Measurements from ENCODE around the gene OVCA2. TPM values are rescaled to one million over a fixed set of nuclear protein-coding genes. Genes with fewer than 3 reads are reported as not detected.

Gene OVCA2
- total RNA-seq, 3 donors from 2014 or later = 25.3 to 35.5 (median 33.0) TPM

DNA sequence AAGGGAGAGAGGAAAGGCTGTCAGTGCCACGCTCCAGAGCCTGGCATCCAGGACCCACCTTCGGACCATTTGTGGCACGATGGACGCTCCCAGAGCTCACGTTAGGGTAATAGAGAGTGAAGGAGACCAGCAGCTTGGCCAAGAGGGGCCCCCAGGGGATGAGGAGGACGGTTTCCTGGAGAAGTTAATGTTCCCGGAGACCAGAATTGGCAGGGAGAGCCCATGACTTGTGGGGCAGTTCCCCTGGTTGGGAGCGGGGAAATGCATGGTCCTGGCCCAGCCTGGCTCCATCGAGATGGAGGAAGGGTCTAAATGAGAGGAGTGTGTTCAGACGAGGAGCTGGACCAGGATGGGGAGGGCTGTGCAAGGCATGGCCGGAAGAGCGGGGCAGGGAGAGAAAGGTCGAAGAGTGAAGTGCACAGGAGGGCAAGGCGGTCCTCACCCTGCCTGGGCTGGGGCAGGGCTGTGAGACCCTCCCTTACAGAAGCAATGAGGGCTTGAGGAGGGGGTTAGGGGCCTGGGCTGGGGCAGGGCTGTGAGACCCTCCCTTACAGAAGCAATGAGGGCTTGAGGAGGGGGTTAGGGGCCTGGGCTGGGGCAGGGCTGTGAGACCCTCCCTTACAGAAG is 10.2 kb downstream of the OVCA2 start:
- DNase-seq (no peak), ATAC-seq (no peak)
- no peak overlapping the region for H3K4me3 ChIP-seq
- intact Hi-C loops (cut with DNase I, micrococcal nuclease) = loop anchor here in 1 of 2 donors (10.0 kb wide), 1 partner anchor 233 kb away; no protein-coding TSS in a partner anchor
- TF ChIP-seq, protein P1, sequence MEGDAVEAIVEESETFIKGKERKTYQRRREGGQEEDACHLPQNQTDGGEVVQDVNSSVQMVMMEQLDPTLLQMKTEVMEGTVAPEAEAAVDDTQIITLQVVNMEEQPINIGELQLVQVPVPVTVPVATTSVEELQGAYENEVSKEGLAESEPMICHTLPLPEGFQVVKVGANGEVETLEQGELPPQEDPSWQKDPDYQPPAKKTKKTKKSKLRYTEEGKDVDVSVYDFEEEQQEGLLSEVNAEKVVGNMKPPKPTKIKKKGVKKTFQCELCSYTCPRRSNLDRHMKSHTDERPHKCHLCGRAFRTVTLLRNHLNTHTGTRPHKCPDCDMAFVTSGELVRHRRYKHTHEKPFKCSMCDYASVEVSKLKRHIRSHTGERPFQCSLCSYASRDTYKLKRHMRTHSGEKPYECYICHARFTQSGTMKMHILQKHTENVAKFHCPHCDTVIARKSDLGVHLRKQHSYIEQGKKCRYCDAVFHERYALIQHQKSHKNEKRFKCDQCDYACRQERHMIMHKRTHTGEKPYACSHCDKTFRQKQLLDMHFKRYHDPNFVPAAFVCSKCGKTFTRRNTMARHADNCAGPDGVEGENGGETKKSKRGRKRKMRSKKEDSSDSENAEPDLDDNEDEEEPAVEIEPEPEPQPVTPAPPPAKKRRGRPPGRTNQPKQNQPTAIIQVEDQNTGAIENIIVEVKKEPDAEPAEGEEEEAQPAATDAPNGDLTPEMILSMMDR (IDR thresholded peaks at IDR 0.05) = no peak
- no peaks in the 10 kb centered on the region for H3K36me3 ChIP-seq (ENCODE audit: low read depth)
- no peaks in the 10 kb centered on the region for H3K9me3 ChIP-seq
- peaks cover 39% of the 10 kb centered on the region for H3K4me1 ChIP-seq (ENCODE audit: low read depth)

DNA sequence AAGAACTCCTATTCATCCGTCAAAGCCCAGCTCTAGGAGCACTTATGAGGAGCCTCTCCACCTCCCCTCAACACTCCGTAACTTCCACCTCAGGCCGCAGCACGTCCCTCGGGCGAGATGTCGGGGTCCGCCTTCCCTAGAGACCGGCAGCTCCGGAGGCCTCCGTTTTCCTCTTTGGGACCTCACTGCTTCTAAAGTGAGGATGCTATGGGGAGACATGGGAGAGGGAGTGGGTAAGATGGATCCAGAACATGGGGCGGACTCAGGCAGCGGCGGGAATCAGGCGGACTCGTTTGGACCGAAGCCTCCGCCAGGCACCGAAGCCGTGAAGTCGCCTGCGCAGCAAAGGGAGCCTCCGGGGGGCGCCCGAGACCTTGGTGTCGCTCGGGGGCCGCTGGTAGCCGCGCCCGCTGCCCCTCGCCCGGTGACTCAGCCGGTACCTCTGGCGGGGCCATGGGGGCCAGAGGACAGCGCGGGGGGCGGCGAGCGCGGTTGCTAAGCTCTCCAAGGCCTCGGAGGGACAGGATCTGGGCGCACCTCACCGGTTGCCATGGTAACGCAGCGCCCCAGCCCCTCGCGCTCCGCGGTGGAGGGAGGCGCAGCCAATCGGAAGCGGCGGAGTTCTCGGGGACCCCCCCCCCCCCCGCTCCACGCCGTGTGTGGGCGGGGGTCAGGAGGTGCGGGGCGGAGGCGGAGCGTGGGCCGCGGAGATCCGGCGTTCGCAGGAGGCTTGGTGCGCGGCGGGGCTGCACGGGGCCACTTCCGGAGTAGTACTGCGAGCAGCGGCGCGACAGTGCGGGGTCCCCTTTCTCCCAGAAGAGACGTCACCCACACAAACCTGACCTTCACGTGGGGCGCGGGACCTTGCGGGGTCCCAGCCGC is 11.8 kb downstream of the OVCA2 start:
- Histone ChIP-seq H3K4me3 (no peak overlapping the region), H3K4me1 (ENCODE audit: low read depth) (peaks cover 51% of the 10 kb centered on the region), H3K9me3 (no peaks in the 10 kb centered on the region), H3K36me3 (ENCODE audit: low read depth) (no peaks in the 10 kb centered on the region)
- intact Hi-C loops (cut with DNase I, micrococcal nuclease) = loop anchor here in 1 of 2 donors (10.0 kb wide), 1 partner anchor 231 kb away; no protein-coding TSS in a partner anchor
- ATAC-seq (peak; percentile 3), DNase-seq (peak; percentile 80 to 86 (median 82))
- TF ChIP-seq, protein P1 (IDR thresholded peaks at IDR 0.05) = peak; percentile 30

DNA sequence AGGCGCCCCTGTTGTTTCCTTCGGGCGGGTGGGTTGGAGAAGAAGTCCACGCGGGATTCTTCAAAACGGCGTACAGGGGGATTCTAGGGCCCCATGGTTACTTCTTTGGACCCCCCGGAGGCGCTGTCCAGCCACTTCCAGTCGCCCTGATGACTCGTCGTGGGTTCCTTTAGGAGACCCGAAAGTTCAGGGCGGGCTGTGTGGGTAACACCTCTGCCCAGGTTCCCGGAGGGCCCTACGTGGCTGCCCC is 12.4 kb downstream of the OVCA2 start:
- intact Hi-C loops (cut with DNase I, micrococcal nuclease) = loop anchor here in 1 of 2 donors (10.0 kb wide), 1 partner anchor 231 kb away; no protein-coding TSS in a partner anchor

DNA sequence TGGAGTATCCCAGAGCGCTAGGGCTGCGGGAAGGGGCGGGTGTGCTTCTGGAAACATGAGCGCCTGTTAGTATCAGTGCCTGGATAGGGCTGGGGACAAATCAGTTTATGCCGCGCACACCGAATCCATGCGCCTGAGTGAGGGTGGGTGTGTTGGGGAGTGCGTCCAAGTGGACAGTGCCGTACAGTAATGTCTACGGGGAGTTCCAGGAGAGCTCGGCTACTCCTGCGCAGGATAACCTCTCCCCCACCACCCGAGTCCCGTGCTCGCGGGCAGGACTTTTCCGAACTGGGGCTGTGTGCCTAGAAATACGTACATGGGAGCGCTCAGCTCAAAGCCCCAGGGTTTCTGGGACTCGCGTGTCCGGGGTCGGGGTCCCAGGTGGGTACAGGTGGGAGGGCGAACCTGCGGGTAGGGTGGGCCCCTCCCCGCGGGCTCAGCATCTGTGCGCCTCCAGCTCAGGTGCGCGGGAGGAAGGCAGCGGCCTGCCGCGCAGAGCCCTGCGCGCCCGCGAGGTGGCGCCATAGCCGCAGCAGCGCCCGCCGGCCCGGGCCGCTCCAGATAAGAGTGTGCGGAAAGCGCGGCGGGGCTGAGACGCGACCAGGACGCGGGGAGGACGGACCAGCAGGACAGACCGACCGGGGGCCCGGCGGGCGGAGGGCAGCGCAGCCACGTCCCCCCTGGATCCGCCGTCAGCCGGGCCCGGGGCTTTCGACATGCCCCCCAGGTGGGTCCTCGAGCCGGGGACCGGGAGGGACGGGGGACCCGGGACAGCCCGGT is 12.9 kb downstream of the OVCA2 start, which contains the start of gene HIC1:
Gene HIC1, plus strand, starts transcription at position 592 of the 780 bp plus-strand sequence. CDS start 1,588 bp downstream, outside the sequence.
- peak within 1 kb of the TSS; percentile 25 for H3K4me3 ChIP-seq
- intact Hi-C loops (cut with DNase I, micrococcal nuclease) = loop anchor here (5.0 to 10.0 kb wide), 2 partner anchors 188 to 230 kb away; no protein-coding TSS in a partner anchor
- TF ChIP-seq, protein P1 (IDR thresholded peaks at IDR 0.05) = peak; percentile 93
- ATAC-seq = peak; percentile 68
- H3K36me3 ChIP-seq (ENCODE audit: low read depth) = no peaks in the 10 kb centered on the region
- peak; percentile 80 to 86 (median 85) for DNase-seq
- H3K9me3 ChIP-seq = no peaks in the 10 kb centered on the region
- peaks cover 53% of the 10 kb centered on the region for H3K4me1 ChIP-seq (ENCODE audit: low read depth)

More for the DNA sequence above, 12.4 kb downstream of the OVCA2 start:
- Histone ChIP-seq H3K36me3 (ENCODE audit: low read depth) (no peaks in the 10 kb centered on the region), H3K4me1 (ENCODE audit: low read depth) (peaks cover 52% of the 10 kb centered on the region), H3K9me3 (no peaks in the 10 kb centered on the region), H3K4me3 (no peak overlapping the region)
- TF ChIP-seq, protein P1 (IDR thresholded peaks at IDR 0.05) = no peak
- DNase-seq (no peak), ATAC-seq (no peak)

Data from mucosa of descending colon (tissue), 3 donors.